GM10266 (cell line): ENCODE measurements around the gene SGIP1.
A peak's percentile ranks its signal among the peaks of the same experiment; 100 is the strongest.

ENCODE experiments used
- DNase-seq: peaks from one replicate; pipeline ENCODE4 v3.0.0; 2012; ENCODE audit errors: extremely low spot score
- TF ChIP-seq, protein P1 (sequence below): IDR thresholded peaks from 2 replicates; pipeline ENCODE4 v1.5.1; 2012; ENCODE audit warnings: mild to moderate bottlenecking, low read depth; ENCODE audit not compliant: control insufficient read depth, insufficient read depth; ENCODE audit errors: missing control alignments

Gene SGIP1, protein sequence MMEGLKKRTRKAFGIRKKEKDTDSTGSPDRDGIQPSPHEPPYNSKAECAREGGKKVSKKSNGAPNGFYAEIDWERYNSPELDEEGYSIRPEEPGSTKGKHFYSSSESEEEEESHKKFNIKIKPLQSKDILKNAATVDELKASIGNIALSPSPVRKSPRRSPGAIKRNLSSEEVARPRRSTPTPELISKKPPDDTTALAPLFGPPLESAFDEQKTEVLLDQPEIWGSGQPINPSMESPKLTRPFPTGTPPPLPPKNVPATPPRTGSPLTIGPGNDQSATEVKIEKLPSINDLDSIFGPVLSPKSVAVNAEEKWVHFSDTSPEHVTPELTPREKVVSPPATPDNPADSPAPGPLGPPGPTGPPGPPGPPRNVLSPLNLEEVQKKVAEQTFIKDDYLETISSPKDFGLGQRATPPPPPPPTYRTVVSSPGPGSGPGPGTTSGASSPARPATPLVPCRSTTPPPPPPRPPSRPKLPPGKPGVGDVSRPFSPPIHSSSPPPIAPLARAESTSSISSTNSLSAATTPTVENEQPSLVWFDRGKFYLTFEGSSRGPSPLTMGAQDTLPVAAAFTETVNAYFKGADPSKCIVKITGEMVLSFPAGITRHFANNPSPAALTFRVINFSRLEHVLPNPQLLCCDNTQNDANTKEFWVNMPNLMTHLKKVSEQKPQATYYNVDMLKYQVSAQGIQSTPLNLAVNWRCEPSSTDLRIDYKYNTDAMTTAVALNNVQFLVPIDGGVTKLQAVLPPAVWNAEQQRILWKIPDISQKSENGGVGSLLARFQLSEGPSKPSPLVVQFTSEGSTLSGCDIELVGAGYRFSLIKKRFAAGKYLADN

DNA sequence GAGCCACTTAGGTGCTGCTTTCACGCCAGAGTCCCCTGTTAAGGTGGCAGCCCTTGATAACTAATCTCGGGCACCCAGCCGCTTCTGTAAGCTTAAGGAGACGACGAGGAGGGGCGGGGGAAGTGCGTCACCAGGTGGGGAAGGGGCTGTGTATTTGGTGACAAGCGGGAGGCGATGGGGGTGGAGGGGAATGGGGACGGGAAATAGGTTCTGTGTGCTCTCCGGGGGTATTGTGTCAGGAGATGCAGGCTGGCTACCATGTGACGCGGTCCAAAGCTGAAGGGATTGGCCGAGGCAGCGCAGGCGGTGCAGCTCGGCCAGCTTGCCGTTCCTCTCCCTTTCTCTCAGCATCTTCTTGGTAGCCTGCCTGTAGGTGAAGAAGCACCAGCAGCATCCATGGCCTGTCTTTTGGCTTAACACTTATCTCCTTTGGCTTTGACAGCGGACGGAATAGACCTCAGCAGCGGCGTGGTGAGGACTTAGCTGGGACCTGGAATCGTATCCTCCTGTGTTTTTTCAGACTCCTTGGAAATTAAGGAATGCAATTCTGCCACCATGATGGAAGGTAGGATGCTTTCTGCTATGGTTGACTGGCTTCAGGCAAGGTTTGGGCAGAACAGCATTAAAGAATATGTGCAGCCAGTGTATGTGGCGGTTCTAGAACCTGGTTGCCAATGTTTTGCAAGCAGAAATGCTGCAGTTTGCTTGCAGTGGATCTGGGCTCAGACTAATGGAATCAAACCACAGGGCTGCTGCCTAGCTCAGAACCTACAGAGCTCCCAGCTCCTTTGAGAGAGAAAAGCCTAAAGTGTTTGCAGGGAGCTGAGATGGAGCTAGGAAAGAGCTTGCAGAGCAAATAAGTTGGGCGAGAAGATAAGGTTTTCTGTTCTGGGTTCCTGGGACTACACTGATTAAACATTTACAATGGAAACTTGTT lies at the start of gene SGIP1:
TSS of gene SGIP1 (plus strand) at position 350 of the 937 bp plus-strand sequence. CDS start at position 556, 206 bp downstream.
- peak; percentile 18 for DNase-seq
- TF ChIP-seq, protein P1, sequence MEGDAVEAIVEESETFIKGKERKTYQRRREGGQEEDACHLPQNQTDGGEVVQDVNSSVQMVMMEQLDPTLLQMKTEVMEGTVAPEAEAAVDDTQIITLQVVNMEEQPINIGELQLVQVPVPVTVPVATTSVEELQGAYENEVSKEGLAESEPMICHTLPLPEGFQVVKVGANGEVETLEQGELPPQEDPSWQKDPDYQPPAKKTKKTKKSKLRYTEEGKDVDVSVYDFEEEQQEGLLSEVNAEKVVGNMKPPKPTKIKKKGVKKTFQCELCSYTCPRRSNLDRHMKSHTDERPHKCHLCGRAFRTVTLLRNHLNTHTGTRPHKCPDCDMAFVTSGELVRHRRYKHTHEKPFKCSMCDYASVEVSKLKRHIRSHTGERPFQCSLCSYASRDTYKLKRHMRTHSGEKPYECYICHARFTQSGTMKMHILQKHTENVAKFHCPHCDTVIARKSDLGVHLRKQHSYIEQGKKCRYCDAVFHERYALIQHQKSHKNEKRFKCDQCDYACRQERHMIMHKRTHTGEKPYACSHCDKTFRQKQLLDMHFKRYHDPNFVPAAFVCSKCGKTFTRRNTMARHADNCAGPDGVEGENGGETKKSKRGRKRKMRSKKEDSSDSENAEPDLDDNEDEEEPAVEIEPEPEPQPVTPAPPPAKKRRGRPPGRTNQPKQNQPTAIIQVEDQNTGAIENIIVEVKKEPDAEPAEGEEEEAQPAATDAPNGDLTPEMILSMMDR = no peak

DNA sequence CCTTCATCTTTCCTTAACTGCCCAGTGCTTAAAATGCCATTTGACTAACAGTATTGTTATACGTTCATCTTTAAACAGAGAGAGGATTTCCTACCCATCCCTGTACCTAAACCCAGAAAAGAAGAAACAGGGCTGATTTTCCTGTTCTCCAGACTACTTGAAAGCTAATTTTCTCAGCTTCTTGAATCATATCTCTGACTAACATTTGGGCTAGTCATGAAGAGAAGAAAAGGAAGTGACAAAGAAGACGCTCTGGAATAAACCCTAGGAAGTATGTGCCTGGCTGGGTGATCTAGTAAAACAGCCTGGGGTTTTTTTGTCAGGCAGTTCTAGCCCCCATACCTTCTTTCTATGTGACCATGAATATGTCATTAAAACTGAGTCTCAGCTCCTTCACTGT lies 44.8 kb upstream of the SGIP1 start:
- TF ChIP-seq, protein P1 = no peak

DNA sequence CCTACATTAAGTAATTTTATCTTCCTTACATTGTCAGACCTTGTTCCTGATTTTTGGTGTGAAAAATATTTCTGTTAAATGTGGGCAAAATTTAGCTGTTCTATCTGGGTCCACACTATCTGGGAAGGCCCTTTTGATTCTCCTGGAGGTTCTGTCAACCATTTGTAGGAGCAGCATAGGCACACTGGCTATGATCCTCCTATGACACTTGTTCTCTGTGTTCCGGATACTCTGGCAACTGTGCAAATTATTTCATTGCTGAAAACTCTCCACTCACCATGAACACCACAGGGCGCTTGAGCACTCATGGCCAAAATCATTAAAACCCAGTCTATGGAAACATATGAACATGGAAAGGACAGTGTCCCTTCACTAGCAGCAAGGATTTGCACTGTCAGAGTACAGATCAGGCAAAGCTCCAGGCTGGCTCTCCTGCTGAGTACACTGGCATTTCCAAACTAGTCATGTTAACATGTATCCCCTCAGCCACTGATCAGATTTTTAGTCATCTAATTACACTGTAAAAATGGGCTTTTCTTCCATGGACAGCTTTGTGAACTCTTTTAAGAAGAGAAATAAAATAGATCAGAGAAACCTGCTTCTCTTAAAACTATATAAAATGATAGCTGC lies 43.9 kb upstream of the SGIP1 start:
- TF ChIP-seq, protein P1 = no peak
- no peak for DNase-seq

More for the DNA sequence above, 44.8 kb upstream of the SGIP1 start:
- DNase-seq = no peak

DNA sequence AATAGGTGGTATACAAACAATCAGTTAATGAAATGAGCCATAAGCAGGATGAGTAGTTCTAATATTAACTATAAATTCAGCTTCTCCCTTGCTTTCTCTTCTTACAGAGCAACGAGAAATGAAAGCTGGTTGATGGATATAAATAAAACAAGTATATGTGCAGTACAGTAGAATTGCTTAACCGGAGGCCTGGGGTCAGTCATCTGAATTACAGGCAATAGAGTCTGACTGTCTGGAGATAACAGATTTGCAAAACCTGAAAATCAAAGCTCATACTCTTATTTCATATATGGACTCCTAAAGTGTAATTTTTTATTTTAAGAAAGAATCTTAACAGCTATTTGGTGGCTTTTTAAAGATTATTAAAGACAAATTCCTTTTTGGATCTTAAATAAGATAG lies 43.1 kb upstream of the SGIP1 start:
- TF ChIP-seq, protein P1 = no peak
- DNase-seq = no peak

DNA sequence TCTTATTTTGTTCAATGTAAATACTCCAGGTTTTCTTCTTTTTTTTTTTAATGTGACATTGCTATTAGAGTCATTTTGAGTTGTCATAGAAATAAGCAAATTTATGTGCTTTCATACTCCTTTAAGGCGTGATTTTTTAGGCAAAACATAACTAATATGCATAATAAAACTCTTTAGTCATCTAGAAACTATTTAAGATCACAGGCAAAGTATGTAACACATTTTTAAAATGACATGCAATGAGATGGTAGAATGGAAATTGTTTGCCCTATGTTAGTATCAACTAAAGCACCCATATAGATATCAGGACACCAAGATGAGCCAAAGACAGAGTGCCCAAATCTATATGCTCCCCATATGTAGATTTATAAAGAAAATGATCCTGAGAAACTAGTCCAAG lies 41.5 kb upstream of the SGIP1 start:
- TF ChIP-seq, protein P1 = no peak
- DNase-seq = no peak

DNA sequence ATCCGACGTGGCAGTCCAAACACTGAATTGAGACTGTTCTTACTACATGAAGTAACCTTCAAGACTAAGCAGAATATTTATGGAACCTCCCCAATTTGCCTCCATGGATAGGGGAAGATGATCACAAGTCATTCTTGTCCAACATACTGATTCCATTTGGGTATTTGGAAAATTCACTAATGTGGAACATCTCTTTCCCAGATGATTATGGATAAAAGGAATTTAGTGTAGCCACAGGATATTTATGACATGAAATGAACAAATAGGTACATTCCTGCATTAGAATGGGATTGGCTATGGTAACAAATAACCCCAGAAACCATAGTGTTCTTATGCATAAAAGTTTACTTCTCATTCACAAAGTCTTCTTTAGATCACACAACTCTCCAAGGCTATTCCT lies 40.2 kb upstream of the SGIP1 start:
- no peak for DNase-seq
- TF ChIP-seq, protein P1 = no peak
